Osteoblast (primary cell): Measurements from ENCODE around the gene GALM. TPM values are rescaled to one million over a fixed set of nuclear protein-coding genes. Genes with fewer than 3 reads are reported as not detected.

Experiments
- DNase-seq: peaks from one replicate; pipeline ENCODE4 v3.0.0; 2011; ENCODE audit warnings: low spot score, mixed read lengths; ENCODE audit not compliant: insufficient read length; ENCODE audit errors: missing footprints
- H2AFZ ChIP-seq: 2 replicates; pipeline ENCODE4 v1.6.0; 2011; ENCODE audit warnings: mild to moderate bottlenecking, low read length
- H3K27ac ChIP-seq: 2 replicates; pipeline ENCODE4 v1.5.1; 2011; ENCODE audit warnings: mild to moderate bottlenecking, low read depth, low read length, moderate library complexity
- H3K27me3 ChIP-seq: 2 replicates; pipeline ENCODE4 v1.6.0; 2012; ENCODE audit warnings: mild to moderate bottlenecking, control low read depth, inconsistent platforms, low read length, moderate library complexity; ENCODE audit not compliant: insufficient read depth
- H3K36me3 ChIP-seq: 2 replicates; pipeline ENCODE4 v1.5.1; 2011; ENCODE audit warnings: mild to moderate bottlenecking, low read length, control low read depth, moderate library complexity; ENCODE audit not compliant: insufficient read depth
- H3K4me1 ChIP-seq: 2 replicates; pipeline ENCODE4 v1.5.1; 2011; ENCODE audit warnings: mild to moderate bottlenecking, low read length, control low read depth, moderate library complexity; ENCODE audit not compliant: insufficient read depth
- H3K4me2 ChIP-seq: 2 replicates; pipeline ENCODE4 v1.6.0; 2011; ENCODE audit warnings: mild to moderate bottlenecking, low read length; ENCODE audit not compliant: insufficient read depth
- H3K4me3 ChIP-seq: fragments of 200-600 bp; sonication (generic); 3 replicates; pipeline ENCODE4 v1.5.1; 2012; ENCODE audit warnings: mild to moderate bottlenecking, low read length, inconsistent platforms; ENCODE audit not compliant: insufficient read depth
- H3K79me2 ChIP-seq: 2 replicates; pipeline ENCODE4 v1.6.0; 2012; ENCODE audit warnings: mild to moderate bottlenecking, low read length, control low read depth, inconsistent platforms; ENCODE audit not compliant: insufficient read depth
- H3K9me3 ChIP-seq: 2 replicates; pipeline ENCODE4 v1.5.1; 2011; ENCODE audit warnings: low read depth, low read length, control low read depth
- H4K20me1 ChIP-seq: 2 replicates; pipeline ENCODE4 v1.6.0; 2012; ENCODE audit warnings: mild to moderate bottlenecking, low read length, control low read depth; ENCODE audit not compliant: insufficient read depth
- total RNA-seq: library from RNA; depleted of rRNA; stranded (reverse); fragments of >200 nt; gene quantifications from 2 replicates; pipeline ENCODE4 v1.2.3, GENCODE V29; 2012
- TF ChIP-seq, protein P1 (sequence below): IDR thresholded peaks from 2 replicates; pipeline ENCODE4 v1.5.1; 2011; ENCODE audit warnings: mild to moderate bottlenecking, low read depth, low read length, moderate library complexity; ENCODE audit errors: extremely low read depth

GALM gene
- total RNA-seq, 1 donor: 50.7 TPM

DNA sequence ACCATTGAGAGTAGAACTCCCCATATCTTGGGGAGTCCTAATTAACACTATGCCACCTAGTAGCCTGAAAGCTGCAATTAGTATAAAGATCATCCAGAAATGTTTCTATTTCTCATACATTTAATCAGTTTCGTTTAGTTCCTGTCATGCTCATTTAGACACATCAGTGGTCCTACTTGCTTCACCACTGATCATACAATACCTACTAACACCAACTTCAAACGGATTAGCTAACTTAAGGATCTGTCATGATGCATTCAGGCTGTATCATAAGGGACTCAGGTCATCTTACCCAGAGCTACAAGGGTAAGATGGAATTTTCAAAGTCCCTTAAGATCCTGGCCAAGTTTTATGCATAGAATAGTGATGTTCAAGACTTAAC, 78.5 kb downstream of the GALM start:
- Histone ChIP-seq H3K79me2 (peaks cover 51% of the 10 kb centered on the region), H2AFZ (no peak overlapping the region), H3K4me1 (peaks cover 10% of the 10 kb centered on the region), H3K27me3 (no peaks in the 10 kb centered on the region), H3K27ac (no peak overlapping the region), H3K4me3 (no peak overlapping the region), H3K9me3 (no peaks in the 10 kb centered on the region), H3K36me3 (peaks cover 72% of the 10 kb centered on the region), H3K4me2 (no peak overlapping the region), H4K20me1 (peaks cover 34% of the 10 kb centered on the region)
- TF ChIP-seq, protein P1, sequence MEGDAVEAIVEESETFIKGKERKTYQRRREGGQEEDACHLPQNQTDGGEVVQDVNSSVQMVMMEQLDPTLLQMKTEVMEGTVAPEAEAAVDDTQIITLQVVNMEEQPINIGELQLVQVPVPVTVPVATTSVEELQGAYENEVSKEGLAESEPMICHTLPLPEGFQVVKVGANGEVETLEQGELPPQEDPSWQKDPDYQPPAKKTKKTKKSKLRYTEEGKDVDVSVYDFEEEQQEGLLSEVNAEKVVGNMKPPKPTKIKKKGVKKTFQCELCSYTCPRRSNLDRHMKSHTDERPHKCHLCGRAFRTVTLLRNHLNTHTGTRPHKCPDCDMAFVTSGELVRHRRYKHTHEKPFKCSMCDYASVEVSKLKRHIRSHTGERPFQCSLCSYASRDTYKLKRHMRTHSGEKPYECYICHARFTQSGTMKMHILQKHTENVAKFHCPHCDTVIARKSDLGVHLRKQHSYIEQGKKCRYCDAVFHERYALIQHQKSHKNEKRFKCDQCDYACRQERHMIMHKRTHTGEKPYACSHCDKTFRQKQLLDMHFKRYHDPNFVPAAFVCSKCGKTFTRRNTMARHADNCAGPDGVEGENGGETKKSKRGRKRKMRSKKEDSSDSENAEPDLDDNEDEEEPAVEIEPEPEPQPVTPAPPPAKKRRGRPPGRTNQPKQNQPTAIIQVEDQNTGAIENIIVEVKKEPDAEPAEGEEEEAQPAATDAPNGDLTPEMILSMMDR: no peak
- no peak for DNase-seq

DNA sequence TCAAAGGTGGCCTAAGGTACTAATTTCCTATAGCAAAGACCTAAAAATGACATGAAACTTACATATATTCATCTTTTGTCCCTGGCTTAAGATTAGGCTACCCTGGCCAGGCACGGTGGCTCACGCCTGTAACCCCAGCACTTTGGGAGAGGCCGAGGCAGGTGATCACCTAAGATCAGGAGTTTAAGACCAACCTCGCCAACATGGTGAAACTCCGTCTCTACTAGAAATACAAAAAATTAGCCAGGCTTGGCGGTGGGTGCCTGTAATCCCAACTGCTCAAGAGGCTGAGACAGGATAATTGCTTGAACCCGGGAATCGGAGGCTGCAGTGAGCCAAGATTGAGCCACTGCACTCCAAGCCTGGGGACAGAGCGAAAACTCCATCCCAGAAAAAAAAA, 79.4 kb downstream of the GALM start:
- no peaks in the 10 kb centered on the region for H3K27me3 ChIP-seq
- H3K4me1 ChIP-seq: peaks cover 13% of the 10 kb centered on the region
- no peak overlapping the region for H3K4me2 ChIP-seq
- TF ChIP-seq, protein P1: no peak
- no peaks in the 10 kb centered on the region for H3K9me3 ChIP-seq
- peaks cover 43% of the 10 kb centered on the region for H4K20me1 ChIP-seq
- no peak overlapping the region for H2AFZ ChIP-seq
- H3K4me3 ChIP-seq: no peak overlapping the region
- DNase-seq: no peak
- peaks cover 79% of the 10 kb centered on the region for H3K36me3 ChIP-seq
- H3K27ac ChIP-seq: no peak overlapping the region
- H3K79me2 ChIP-seq: peaks cover 60% of the 10 kb centered on the region

DNA sequence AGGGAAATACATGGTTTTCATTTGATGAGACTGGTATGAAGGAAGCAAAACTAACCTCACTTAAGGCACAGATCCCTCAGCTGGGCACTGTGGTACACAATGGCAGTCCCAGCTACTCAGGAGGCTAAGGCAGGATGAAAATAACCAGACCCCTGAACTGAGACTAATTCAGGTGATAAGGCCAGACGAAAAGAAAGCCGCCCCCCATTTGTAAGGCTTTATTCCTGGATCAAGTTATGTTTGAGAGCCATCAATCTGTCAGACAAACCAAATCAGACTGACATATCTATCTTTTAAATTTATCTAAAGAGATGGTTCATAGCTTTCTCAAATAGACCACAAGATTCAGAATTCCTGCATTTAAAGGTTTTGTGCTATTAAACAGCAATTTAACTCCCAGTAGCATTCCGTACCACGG, 81.1 kb downstream of the GALM start:
- H3K27me3 ChIP-seq: no peaks in the 10 kb centered on the region
- H4K20me1 ChIP-seq: peaks cover 42% of the 10 kb centered on the region
- H2AFZ ChIP-seq: no peak overlapping the region

DNA sequence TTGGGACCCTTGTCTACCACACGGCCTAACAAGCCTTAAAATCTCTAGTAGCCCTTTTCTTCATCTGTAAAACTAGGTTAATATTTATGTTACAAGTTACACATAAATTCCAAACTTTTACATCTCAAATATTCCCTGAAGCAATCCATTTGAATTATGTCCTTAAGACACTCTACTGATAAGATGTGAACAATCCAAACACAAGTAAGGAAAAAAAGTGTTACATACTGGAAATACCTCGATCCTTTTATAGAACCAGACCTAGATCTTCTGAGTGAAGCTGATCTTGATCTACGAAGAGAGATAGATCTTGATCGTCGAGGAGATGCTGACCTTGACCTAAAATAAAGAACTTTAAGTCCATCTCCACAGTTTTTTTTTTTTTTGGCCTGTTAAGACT, 81.9 kb downstream of the GALM start:
- H3K27me3 ChIP-seq: no peaks in the 10 kb centered on the region
- peaks cover 42% of the 10 kb centered on the region for H4K20me1 ChIP-seq
- peaks cover 68% of the 10 kb centered on the region for H3K79me2 ChIP-seq
- H3K36me3 ChIP-seq: peaks cover 70% of the 10 kb centered on the region
- DNase-seq: no peak
- peaks cover 19% of the 10 kb centered on the region for H3K4me1 ChIP-seq
- H3K27ac ChIP-seq: no peak overlapping the region
- no peak overlapping the region for H2AFZ ChIP-seq
- no peaks in the 10 kb centered on the region for H3K9me3 ChIP-seq
- H3K4me2 ChIP-seq: no peak overlapping the region
- H3K4me3 ChIP-seq: no peak overlapping the region
- TF ChIP-seq, protein P1: no peak

More for the DNA sequence above, 81.1 kb downstream of the GALM start:
- peaks cover 19% of the 10 kb centered on the region for H3K4me1 ChIP-seq
- H3K36me3 ChIP-seq: peaks cover 73% of the 10 kb centered on the region
- TF ChIP-seq, protein P1: no peak
- H3K79me2 ChIP-seq: peaks cover 68% of the 10 kb centered on the region
- H3K27ac ChIP-seq: no peak overlapping the region
- H3K4me3 ChIP-seq: no peak overlapping the region
- DNase-seq: no peak
- H3K9me3 ChIP-seq: no peaks in the 10 kb centered on the region
- H3K4me2 ChIP-seq: no peak overlapping the region
